ENCODE results near the gene SNX30. TPM values are rescaled to one million over a fixed set of nuclear protein-coding genes. Genes with fewer than 3 reads are reported as not detected.

Gene SNX30
- total RNA-seq, 1 donor from 2014 or later, result 22.5 TPM

- TF ChIP-seq, protein P1, sequence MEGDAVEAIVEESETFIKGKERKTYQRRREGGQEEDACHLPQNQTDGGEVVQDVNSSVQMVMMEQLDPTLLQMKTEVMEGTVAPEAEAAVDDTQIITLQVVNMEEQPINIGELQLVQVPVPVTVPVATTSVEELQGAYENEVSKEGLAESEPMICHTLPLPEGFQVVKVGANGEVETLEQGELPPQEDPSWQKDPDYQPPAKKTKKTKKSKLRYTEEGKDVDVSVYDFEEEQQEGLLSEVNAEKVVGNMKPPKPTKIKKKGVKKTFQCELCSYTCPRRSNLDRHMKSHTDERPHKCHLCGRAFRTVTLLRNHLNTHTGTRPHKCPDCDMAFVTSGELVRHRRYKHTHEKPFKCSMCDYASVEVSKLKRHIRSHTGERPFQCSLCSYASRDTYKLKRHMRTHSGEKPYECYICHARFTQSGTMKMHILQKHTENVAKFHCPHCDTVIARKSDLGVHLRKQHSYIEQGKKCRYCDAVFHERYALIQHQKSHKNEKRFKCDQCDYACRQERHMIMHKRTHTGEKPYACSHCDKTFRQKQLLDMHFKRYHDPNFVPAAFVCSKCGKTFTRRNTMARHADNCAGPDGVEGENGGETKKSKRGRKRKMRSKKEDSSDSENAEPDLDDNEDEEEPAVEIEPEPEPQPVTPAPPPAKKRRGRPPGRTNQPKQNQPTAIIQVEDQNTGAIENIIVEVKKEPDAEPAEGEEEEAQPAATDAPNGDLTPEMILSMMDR (IDR thresholded peaks at IDR 0.05; ENCODE audit: insufficient read depth, low read length, poor library complexity, severe bottlenecking), result no peak
These were observed 70.3 kb downstream of the SNX30 start for GRCh38 chr9:112820881-112821280.

DNA sequence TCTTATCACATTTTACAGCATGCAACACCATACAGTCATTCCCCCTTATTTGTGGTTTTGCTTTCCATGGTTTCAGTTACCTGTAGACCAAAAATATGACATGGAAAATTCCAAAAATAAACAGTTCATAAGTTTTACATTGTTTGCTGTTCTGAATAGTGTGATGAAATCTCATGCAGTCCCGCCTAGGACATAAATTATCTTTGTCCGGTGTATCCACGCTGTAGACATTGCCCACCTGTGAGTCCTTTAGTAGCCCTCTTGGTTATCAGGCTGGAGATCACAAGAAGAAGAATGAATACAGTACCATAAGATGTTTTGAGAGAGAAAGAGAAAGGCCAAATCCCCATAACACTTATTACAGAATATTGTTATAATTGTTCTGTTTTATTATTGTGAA, 72.1 kb downstream of the SNX30 start:
- H3K4me3 ChIP-seq (ENCODE audit: low read depth, low read length), result no peak overlapping the region
- no peaks in the 10 kb centered on the region for H3K36me3 ChIP-seq (ENCODE audit: control insufficient read depth, insufficient read depth, low read length)
- TF ChIP-seq, protein P1 (IDR thresholded peaks at IDR 0.05; ENCODE audit: insufficient read depth, low read length, poor library complexity, severe bottlenecking), result no peak
- no peaks in the 10 kb centered on the region for H3K27me3 ChIP-seq (ENCODE audit: control insufficient read depth, insufficient read depth, low read length)
- DNase-seq (ENCODE audit: low read depth), result no peak

More at GRCh38 chr9:112820881-112821280, 70.3 kb downstream of the SNX30 start:
- DNase-seq (ENCODE audit: low read depth), result no peak
- H3K36me3 ChIP-seq (ENCODE audit: control insufficient read depth, insufficient read depth, low read length), result no peaks in the 10 kb centered on the region
- no peak overlapping the region for H3K4me3 ChIP-seq (ENCODE audit: low read depth, low read length)
- no peaks in the 10 kb centered on the region for H3K27me3 ChIP-seq (ENCODE audit: control insufficient read depth, insufficient read depth, low read length)

DNA sequence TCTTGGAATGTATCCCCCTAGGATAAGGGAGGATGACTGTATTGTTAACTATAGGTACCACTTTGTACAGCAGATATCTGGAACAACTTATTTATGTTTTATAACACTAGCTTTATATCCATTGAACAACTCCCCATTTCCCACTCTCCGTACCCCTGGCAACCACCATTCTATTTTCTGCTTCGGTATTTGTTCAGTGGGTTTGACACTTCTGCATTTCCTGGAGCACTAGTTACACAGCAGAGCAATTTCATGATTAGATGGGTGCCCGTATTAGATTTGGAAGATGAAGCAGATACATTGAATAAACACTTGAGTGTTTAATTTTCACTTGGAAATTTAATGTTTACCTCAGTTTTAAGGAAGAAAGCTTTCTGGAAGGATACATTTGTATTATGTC, 72.7 kb downstream of the SNX30 start:
- DNase-seq (ENCODE audit: low read depth), result no peak
- Histone ChIP-seq H3K36me3 (ENCODE audit: control insufficient read depth, insufficient read depth, low read length) (no peaks in the 10 kb centered on the region), H3K4me3 (ENCODE audit: low read depth, low read length) (no peak overlapping the region), H3K27me3 (ENCODE audit: control insufficient read depth, insufficient read depth, low read length) (no peaks in the 10 kb centered on the region)
- TF ChIP-seq, protein P1 (IDR thresholded peaks at IDR 0.05; ENCODE audit: insufficient read depth, low read length, poor library complexity, severe bottlenecking), result no peak

DNA sequence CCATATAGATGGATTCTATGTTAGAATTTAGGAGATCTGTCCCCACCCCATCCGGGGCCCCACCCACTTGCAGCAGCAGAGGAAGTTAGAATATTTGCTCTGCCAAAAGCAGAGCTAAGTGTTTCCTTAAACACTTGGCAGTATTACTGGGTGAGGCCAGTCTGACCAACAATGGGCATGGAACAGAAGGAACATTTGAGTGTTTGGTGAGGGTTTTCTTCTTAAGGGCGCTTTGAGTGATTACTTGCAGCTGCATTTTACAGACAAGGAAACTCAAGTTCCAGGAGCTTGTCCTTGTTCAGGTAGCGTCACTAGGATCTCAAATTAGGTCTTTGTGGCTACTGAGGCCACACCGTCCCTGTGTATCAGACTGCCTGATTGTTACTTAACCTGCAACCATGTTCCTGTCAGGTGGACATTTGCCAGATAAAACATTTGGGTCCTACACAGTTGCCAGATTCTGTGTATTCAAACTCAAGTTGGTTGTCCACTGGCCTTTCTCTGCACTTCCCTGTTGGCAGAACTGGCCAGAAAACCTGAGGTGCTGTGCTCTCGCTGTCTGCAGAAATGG, 80.8 kb downstream of the SNX30 start:
- Histone ChIP-seq H3K4me3 (ENCODE audit: low read depth, low read length) (no peak overlapping the region), H3K36me3 (ENCODE audit: control insufficient read depth, insufficient read depth, low read length) (no peaks in the 10 kb centered on the region), H3K27me3 (ENCODE audit: control insufficient read depth, insufficient read depth, low read length) (no peaks in the 10 kb centered on the region)
- TF ChIP-seq, protein P1 (IDR thresholded peaks at IDR 0.05; ENCODE audit: insufficient read depth, low read length, poor library complexity, severe bottlenecking), result no peak
- no peak for DNase-seq (ENCODE audit: low read depth)

DNA sequence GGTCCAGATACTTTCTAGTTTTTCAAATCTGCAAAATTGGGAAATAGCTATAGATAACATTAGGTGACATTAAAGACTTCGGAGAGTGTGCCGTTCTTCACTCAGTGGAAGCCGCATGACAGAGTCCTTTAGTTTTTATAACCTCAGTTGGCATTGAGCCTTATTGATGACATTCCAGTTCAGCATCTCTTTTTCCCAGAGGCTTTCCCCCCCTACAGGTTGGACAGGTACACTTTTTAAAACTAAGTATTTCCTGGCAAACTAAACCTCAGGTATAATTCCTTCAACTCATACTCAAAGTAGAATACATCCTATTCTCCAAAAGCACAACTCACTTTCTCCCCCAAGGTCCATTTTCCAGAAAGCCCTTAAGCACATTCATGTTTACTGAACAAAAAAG, 81.4 kb downstream of the SNX30 start:
- Histone ChIP-seq H3K36me3 (ENCODE audit: control insufficient read depth, insufficient read depth, low read length) (no peaks in the 10 kb centered on the region), H3K4me3 (ENCODE audit: low read depth, low read length) (no peak overlapping the region), H3K27me3 (ENCODE audit: control insufficient read depth, insufficient read depth, low read length) (no peaks in the 10 kb centered on the region)
- TF ChIP-seq, protein P1 (IDR thresholded peaks at IDR 0.05; ENCODE audit: insufficient read depth, low read length, poor library complexity, severe bottlenecking), result no peak
- no peak for DNase-seq (ENCODE audit: low read depth)

DNA sequence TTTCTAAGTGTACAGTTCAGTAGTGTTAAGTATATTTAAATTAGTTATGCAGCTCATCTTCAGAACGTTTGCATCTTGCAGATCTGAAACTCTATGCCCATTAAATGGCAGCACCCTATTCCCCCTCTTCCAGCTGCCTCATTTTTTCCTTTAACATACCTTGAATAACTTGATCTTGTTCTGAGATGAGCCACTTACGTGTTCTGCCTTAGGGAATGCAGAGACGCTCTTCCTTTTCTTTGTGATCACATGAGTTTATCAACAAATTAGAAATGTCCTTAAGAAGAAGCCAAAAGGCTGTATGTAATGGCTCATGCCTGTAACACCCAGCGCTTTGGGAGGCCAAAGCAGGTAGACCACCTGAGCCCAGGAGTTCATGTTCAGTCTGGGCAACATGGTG, 82.5 kb downstream of the SNX30 start:
- no peak for DNase-seq (ENCODE audit: low read depth)
- Histone ChIP-seq H3K27me3 (ENCODE audit: control insufficient read depth, insufficient read depth, low read length) (no peaks in the 10 kb centered on the region), H3K36me3 (ENCODE audit: control insufficient read depth, insufficient read depth, low read length) (no peaks in the 10 kb centered on the region), H3K4me3 (ENCODE audit: low read depth, low read length) (no peak overlapping the region)
- TF ChIP-seq, protein P1 (IDR thresholded peaks at IDR 0.05; ENCODE audit: insufficient read depth, low read length, poor library complexity, severe bottlenecking), result no peak
